Right forelimb (tissue), 1 donor: ENCODE data around the gene HERPUD2.
"Not testable (repeated sequence)": the region's sequence is repeated elsewhere in the genome, so short reads cannot be mapped to it uniquely, and the experiment has no call there.

Source experiments
- DNase-seq: peaks from one replicate; pipeline ENCODE4 v3.0.0-alpha.2; 2018

Gene HERPUD2

GRCh38 chr7:35676211-35676610 is 18.7 kb downstream of the HERPUD2 start:
- no peak for DNase-seq

DNA sequence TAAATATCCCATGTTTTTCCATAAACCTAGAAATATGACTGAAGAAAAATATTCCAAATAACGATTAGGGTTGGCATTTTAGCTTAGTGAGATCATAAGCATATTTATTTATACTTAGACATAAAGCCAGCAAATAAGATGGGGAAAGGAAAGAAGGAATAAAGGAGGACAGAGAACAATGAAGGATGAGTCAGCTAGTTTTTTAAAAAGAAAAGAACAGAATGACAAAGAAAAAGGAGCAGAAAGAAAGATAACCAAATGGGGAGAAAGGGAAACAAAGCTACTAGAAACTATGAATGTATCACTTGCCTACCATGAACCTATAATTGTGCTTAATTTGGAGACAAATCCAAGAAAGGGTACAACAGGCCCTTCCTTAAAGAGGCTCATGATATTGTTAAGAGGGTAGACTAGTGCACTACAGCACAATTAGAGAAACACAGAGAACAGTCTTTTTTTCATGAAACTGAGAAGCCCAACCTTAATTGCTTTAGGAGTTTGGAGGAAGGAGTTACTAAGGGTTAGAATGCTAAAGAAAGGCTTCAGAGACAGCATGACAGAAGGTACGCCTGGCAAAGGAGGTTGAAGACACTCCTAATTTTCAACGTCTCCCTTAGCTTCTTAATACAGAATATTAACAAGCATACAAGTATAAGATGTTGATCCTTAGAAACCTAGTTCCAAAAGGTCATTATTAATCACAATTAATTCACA is 23.9 kb downstream of the HERPUD2 start:
- DNase-seq = no peak

GRCh38 chr7:35660411-35660810 is 34.5 kb downstream of the HERPUD2 start:
- DNase-seq = not testable (repeated sequence)

DNA sequence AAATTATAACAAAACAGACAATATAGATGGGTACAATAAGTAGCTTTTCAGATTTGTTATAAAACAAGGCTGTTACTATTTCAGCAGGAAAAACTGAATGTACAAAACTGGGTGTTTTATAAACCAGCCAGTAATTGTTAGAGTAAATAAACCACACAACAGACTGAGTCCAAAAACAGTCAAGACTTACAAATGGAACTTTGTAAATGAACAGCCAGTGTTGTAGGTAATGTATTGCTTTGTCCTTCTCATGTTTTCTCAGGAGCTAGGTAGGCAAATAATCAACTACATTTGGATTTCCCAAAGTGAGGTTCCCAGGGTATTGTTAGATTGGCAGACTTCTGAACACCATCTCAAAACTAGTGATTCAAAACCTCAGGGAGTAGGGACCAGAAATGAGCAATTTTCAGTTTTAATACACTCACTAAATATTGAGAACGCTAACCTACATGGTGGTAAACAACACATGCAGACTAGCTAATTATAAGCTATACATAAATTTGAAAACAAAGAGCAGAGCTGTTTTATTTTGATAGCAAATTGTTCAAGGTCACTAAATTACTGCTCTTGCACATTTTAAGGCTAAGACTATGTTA is 36.2 kb downstream of the HERPUD2 start:
- DNase-seq = no peak

DNA sequence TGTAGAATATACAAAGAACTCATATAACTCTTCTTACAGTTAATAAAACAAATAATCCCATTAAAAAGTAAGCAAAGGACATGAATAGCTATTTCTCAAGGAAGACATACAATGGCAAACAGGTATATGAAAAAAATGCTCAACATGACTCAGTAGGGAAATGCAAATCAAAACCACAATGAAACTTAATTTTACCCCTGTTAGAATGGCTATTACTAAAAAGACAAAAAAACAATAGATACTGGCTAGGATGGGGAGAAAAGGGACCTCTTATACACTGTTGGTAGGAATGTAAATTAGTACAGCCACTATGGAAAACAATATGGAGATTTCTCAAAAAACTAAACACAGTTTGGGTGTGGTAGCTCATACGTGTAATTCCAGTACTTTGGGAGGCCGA is 37.8 kb downstream of the HERPUD2 start:
- DNase-seq = no peak

- DNase-seq = not testable (repeated sequence)
Observed at GRCh38 chr7:35654558-35654957, 40.4 kb downstream of the HERPUD2 start.

- DNase-seq = no peak
Observed at GRCh38 chr7:35652124-35652523, 42.8 kb downstream of the HERPUD2 start.

- DNase-seq = no peak
Observed at GRCh38 chr7:35650751-35651150, 44.2 kb downstream of the HERPUD2 start.

- no peak for DNase-seq
Observed at GRCh38 chr7:35649711-35650110, 45.2 kb downstream of the HERPUD2 start.

- no peak for DNase-seq
Observed at GRCh38 chr7:35648367-35648766, 46.6 kb downstream of the HERPUD2 start.

- DNase-seq = no peak
Observed at GRCh38 chr7:35647171-35647574, 47.8 kb downstream of the HERPUD2 start.

DNA sequence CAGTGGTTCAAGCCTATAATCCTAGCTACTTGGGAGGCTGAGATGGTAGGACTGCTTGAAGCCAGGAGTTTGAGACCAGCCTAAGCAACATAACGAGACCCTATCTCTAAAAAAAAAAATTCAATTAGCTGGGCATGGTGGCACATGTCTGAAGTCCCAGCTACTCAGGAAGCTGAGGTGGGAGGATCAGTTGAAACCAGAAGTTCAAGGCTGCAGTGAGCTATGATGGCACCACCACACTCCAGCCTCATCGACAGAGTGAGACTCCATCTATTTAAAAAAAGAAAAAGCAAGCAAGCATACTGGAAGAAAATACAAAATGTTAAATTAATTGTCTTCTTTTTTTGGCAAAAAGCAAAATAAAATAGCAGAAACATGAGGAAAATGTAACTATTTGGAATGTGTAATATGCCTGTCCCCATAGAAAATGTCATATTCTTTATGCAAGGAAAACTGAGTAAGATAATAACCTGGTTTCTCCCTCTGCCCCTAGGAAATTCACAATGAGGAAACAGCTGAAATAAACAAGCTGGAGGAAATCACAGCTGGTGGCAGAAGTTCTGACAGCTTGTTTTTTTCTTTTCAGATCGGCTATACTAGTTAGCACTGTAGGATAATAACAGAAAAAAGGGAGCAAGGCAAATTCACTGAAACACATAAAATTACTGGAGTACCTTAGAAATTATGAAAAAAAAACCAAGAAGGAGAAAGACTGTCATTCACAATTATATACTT is 48.5 kb downstream of the HERPUD2 start:
- no peak for DNase-seq

DNA sequence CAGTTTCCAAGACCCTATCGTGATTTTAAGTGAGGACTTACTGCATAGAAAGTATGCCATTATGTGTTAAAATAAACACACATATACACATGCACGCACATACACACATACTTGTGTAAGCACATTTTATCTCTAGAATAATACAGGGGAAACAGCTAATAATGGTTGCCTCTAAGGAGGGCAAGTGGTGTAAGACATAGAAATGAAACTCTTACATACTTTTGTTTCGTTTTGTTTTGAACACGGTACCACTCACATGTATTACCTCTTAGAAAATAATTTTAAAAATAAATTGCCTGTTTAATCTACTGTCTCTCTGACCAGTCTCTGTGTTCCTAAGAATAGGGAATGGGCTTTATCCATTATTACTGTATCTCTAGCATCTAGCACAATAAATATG is 49.2 kb downstream of the HERPUD2 start:
- no peak for DNase-seq

DNA sequence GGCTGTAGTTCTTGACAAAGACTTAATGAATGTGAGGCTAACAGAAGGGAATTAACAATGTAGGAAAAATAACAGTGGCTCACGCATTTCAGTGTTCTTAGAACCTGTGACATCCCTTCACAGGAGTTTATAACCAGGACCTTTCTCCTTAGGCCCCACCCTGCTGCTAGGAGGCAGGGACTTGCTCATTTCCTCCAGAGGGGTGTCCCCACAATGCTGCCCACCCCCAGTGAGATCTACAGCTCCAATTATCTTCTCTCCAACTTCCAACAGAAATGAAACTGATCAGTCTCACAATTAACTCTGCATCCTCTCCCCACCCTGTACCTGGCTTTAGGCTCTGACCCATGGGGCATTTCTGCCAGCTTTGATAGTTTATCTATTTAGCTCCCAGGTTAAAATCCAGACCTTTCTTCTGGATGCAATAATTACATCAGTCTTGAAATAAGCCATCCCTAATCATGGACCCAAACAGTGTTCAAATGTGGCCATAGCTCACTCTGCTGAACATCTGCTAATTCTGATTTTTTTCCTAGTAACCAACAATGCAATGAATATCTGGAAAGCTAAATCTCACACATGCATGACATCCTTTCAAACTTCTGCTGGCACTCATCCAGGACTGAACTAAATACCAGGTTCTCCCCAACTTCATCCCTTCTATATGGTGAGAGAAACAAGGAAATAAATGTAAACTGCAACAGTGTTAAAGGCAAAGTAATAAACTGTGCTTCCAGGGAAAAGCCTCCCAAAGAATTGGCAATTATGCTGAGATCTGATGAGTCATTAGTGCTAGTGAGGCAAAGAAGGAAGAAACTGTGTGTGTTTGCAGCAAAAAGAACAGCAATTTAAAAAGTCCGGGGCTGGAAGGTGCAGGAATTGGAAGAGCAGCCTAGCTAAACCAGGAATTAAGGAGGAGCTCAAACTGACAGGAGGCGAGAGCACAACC is 64.6 kb downstream of the HERPUD2 start:
- no peak for DNase-seq

DNA sequence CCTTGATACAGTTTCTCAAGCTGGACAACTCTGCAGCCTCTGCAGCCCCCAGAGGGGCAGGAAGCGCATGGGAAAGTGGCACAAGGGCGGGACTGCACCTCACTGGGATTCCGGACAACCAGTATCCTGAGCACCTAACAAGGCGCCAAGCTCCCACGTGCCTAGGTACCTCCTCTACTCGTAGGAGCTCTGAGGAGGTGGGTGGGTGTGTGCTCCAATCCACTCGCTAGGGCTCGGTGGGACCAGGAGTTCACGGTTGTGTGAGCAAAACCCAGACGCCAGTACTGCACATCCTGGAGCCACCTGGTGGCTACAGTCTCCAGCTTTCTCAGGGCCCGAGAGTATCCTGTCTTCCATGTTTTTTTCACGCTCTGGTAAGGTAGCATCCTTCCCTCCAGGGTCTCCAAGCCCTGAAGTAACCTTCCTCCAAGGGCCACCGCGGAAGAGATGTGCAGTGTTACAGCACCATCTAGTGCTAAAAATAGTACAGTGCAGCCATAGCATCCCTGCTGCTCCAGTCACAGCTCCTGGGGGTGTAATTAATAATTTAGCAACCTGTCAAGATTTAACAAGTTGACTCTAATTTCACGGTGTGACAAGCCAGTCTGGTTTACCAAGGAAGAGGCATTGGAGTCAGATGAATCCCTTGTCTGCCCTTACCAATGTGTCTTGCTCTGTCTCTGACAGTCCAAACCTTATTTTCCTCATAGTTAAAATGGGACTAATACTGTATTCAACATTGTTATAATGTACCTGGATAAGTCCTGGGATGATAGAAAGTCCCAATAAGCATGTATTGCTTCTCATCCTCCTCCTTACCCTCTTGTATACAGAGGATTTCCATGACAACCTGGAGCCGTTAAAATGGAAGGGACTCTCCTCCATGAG is 70.4 kb downstream of the HERPUD2 start:
- peak; percentile 54 for DNase-seq

GRCh38 chr7:35623381-35623780 is 71.6 kb downstream of the HERPUD2 start:
- DNase-seq = no peak

DNA sequence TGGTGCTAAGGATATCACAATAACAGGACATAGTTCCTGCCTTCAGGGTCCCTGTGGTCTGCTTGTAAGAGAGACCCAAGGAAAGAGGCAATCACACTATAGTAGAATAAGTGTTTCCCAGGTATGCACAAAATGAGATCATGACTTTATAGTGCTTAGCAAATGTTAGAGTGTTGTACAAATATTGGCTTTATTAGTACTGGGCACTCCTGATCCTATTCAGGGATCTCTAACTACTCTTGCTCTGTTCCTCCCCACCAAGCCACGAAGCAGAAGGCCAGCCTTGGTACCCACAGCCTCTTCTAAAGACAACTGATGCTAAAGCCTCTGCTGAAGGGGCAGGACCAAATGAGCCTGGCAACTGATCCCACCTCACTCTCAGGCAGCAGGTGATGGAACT is 75.1 kb downstream of the HERPUD2 start:
- no peak for DNase-seq

- DNase-seq = no peak
Observed at GRCh38 chr7:35617041-35617440, 77.9 kb downstream of the HERPUD2 start.

DNA sequence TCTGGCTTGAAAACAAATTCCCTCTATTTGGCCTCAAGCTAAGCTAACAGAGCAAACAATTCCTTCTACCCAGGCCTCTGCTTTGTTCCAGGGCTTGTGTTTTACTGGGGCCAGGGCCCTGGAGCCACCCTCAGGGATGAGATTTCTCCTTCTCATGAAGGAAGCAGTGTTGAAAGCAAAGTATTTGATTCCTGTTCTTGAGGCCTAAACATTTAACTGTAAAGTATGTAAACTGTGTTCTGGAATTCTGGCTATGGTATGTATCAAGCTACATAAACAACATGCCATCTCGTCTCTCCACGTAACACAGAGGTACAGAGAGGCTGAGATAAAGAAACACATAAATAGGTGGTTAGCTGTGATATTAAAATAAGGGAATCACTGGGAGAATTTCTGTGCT is 81.8 kb downstream of the HERPUD2 start:
- no peak for DNase-seq

- no peak for DNase-seq
Observed at GRCh38 chr7:35605760-35606159, 89.2 kb downstream of the HERPUD2 start.

- no peak for DNase-seq
Observed at GRCh38 chr7:35604595-35604994, 90.3 kb downstream of the HERPUD2 start.

DNA sequence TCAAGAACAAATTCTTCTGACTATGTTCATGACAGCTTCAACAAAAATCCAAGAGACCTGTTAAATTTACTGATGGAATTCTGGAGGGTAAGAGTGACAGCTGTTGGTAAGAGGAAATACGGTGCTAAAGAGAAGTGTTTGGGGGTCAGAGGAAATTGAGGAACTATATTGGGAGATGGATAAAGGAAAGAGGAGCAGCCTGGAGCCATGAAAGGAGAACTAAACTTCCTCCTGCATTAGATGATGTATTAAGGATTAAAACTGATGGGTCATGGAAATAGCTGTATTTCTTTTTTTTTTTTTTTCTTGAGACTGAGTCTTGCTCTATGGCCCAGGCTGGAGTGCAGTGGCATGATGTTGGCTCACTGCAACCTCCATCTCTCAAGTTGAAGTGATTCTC is 95.3 kb downstream of the HERPUD2 start:
- DNase-seq = no peak
